ENCODE results near the gene AP2A1.

AP2A1 gene

GRCh38 chr19:49837425-49837824 lies 70.6 kb downstream of the AP2A1 start:
- no peak overlapping the region for H3K4me3 ChIP-seq
- no peak for DNase-seq (ENCODE audit: low read depth, low spot score)

DNA sequence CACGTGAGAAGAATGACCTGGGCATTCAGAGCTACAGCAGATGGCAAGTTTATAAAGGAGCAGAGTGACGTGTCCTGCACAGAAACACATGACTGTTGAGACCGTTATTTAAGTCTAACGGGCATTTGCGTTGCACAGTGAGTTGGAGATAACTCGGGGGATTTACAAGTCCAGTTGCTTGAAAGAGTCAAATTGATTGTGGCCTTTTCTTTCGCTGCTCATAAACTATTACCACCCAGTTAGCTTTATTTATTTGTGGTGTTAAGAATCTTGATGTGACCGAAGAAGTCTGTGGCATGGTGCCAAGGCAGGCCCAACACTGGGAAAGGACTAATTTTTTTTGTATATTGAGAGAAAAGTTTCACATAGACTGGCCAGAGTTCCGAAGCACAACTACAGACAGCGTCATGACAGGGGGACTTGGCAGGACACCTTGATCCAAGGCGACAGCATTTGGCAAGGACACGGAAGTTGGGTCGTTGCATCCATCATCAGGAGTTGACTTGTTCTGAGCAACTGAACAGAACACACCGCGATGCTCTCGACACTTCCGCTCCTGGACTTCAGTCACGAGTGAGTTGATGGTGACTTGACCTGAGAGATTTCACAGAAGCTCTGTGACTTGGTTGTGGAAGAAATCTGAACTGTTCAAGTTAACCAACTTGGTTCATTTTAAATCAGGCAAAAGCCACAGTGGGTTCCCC lies 72.2 kb downstream of the AP2A1 start:
- Histone ChIP-seq H3K36me3 (ENCODE audit: insufficient read depth, low read length) (peaks cover 22% of the 10 kb centered on the region; the same call in 1 of the 2 replicates), H3K9ac (ENCODE audit: insufficient read length) (no peak overlapping the region), H3K9me3 (ENCODE audit: low read depth, low read length) (no peaks in the 10 kb centered on the region), H3K27ac (0 out of 2 replicates have a peak overlapping the region, but pooled peaks have one; percentile 13), H3K4me3 (no peak overlapping the region)
- TF ChIP-seq POLR2AphosphoS5 (IDR thresholded peaks at IDR 0.05; ENCODE audit: borderline replicate concordance, low read depth, low read length): no peak
- TF ChIP-seq FOXP2 (optimal IDR thresholded peaks at IDR 0.05; ENCODE audit: control extremely low read depth, extremely low read length, insufficient read depth): no peak
- TF ChIP-seq EZH2 (IDR thresholded peaks at IDR 0.05): no peak
- DNase-seq (ENCODE audit: low read depth, low spot score): no peak

More at GRCh38 chr19:49837425-49837824, 70.6 kb downstream of the AP2A1 start:
- Histone ChIP-seq H3K9ac (ENCODE audit: insufficient read length) (no peak overlapping the region), H3K9me3 (ENCODE audit: low read depth, low read length) (no peaks in the 10 kb centered on the region), H3K27ac (no peak overlapping the region), H3K36me3 (ENCODE audit: insufficient read depth, low read length) (peaks cover 28% of the 10 kb centered on the region; the same call in 1 of the 2 replicates)
- TF ChIP-seq POLR2AphosphoS5 (IDR thresholded peaks at IDR 0.05; ENCODE audit: borderline replicate concordance, low read depth, low read length): no peak
- no peak for TF ChIP-seq FOXP2 (optimal IDR thresholded peaks at IDR 0.05; ENCODE audit: control extremely low read depth, extremely low read length, insufficient read depth)
- no peak for TF ChIP-seq EZH2 (IDR thresholded peaks at IDR 0.05)

DNA sequence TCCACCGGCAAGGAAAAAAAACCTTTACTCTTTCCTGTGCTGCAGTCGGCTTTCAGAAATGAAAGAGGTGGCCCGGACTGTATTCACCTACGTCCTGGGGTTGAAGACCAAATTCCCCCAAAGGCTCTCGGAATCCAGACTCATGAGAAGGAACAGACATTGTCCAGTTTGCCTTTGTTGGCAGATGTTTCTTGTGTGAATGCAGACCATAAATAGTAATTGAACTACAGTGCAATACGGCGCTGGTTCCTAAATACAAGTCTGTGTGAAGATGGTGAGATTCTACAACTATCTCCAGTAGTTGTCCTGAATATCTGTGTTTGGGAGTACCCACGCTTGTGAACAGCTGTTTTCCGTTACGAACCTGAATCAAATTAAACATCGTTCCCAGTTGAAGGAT lies 72.9 kb downstream of the AP2A1 start:
- no peak for TF ChIP-seq EZH2 (IDR thresholded peaks at IDR 0.05)
- no peak for TF ChIP-seq POLR2AphosphoS5 (IDR thresholded peaks at IDR 0.05; ENCODE audit: borderline replicate concordance, low read depth, low read length)
- no peak for TF ChIP-seq FOXP2 (optimal IDR thresholded peaks at IDR 0.05; ENCODE audit: control extremely low read depth, extremely low read length, insufficient read depth)
- Histone ChIP-seq H3K9ac (ENCODE audit: insufficient read length) (no peak overlapping the region), H3K36me3 (ENCODE audit: insufficient read depth, low read length) (peaks cover 22% of the 10 kb centered on the region; the same call in 1 of the 2 replicates)

DNA sequence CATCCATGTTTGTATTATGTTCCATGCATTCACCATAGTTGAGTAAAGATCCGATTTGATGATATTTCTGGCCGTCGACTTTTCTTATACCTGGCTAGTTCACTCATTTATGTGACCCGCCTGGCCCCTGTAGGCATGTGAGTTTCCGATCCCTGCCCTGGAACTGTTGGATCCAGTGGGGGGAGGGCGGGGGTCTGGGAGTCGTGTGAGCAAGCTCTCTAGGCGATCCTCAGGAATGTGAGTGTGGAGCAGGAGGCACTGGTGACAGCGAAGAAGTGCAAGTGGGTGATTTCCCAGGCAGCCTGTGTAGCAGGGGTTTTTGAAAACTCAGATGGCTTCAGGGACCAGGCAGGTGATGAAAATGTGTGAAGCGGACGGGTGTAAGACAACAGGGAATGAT lies 73.5 kb downstream of the AP2A1 start:
- no peaks in the 10 kb centered on the region for H3K9me3 ChIP-seq (ENCODE audit: low read depth, low read length)
- H3K36me3 ChIP-seq (ENCODE audit: insufficient read depth, low read length): peaks cover 22% of the 10 kb centered on the region; the same call in 1 of the 2 replicates
- H3K27ac ChIP-seq: no peak overlapping the region
- TF ChIP-seq POLR2AphosphoS5 (IDR thresholded peaks at IDR 0.05; ENCODE audit: borderline replicate concordance, low read depth, low read length): no peak
- TF ChIP-seq FOXP2 (optimal IDR thresholded peaks at IDR 0.05; ENCODE audit: control extremely low read depth, extremely low read length, insufficient read depth): no peak
- no peak for TF ChIP-seq EZH2 (IDR thresholded peaks at IDR 0.05)
- no peak overlapping the region for H3K9ac ChIP-seq (ENCODE audit: insufficient read length)
- no peak for DNase-seq (ENCODE audit: low read depth, low spot score)
- H3K4me3 ChIP-seq: no peak overlapping the region

More for the DNA sequence above, 72.9 kb downstream of the AP2A1 start:
- no peak for DNase-seq (ENCODE audit: low read depth, low spot score)
- H3K9me3 ChIP-seq (ENCODE audit: low read depth, low read length): no peaks in the 10 kb centered on the region
- no peak overlapping the region for H3K4me3 ChIP-seq
- 0 out of 2 replicates have a peak overlapping the region, but pooled peaks have one; percentile 36 for H3K27ac ChIP-seq

GRCh38 chr19:49840736-49841249 lies 74.0 kb downstream of the AP2A1 start:
- no peak overlapping the region for H3K27ac ChIP-seq
- no peak overlapping the region for H3K4me3 ChIP-seq
- TF ChIP-seq FOXP2 (optimal IDR thresholded peaks at IDR 0.05; ENCODE audit: control extremely low read depth, extremely low read length, insufficient read depth): no peak
- TF ChIP-seq EZH2 (IDR thresholded peaks at IDR 0.05): no peak
- no peak for TF ChIP-seq POLR2AphosphoS5 (IDR thresholded peaks at IDR 0.05; ENCODE audit: borderline replicate concordance, low read depth, low read length)
- H3K9ac ChIP-seq (ENCODE audit: insufficient read length): no peak overlapping the region
- H3K36me3 ChIP-seq (ENCODE audit: insufficient read depth, low read length): peaks cover 22% of the 10 kb centered on the region; the same call in 1 of the 2 replicates
- H3K9me3 ChIP-seq (ENCODE audit: low read depth, low read length): no peaks in the 10 kb centered on the region
- DNase-seq (ENCODE audit: low read depth, low spot score): no peak

DNA sequence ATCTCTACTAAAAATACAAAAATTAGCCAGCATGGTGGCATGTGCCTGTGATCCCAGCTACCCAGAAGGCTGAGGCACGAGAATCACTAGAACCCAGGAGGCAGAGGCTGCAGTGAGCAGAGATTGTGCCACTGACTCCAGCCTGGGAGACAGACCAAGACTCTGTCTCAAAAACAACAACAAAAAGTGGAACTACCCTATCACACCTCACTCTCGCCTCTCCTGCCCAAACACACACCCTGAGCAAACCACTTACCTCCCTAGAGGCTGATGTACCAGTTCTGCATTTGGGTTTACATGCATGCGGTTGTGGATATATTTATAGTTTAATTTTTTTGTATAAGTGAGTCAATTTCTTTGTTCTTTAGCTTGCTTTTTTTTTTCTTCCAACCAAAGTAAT lies 76.5 kb downstream of the AP2A1 start:
- H3K27ac ChIP-seq: no peak overlapping the region
- no peak for DNase-seq (ENCODE audit: low read depth, low spot score)

GRCh38 chr19:49844138-49845095 lies 77.6 kb downstream of the AP2A1 start:
- Histone ChIP-seq H3K9ac (ENCODE audit: insufficient read length) (no peak overlapping the region), H3K27ac (no peak overlapping the region), H3K9me3 (ENCODE audit: low read depth, low read length) (no peaks in the 10 kb centered on the region), H3K36me3 (ENCODE audit: insufficient read depth, low read length) (peaks cover 13% of the 10 kb centered on the region), H3K4me3 (no peak overlapping the region)
- DNase-seq (ENCODE audit: low read depth, low spot score): no peak
- TF ChIP-seq FOXP2 (optimal IDR thresholded peaks at IDR 0.05; ENCODE audit: control extremely low read depth, extremely low read length, insufficient read depth) (no peak), POLR2AphosphoS5 (IDR thresholded peaks at IDR 0.05; ENCODE audit: borderline replicate concordance, low read depth, low read length) (no peak), EZH2 (IDR thresholded peaks at IDR 0.05) (no peak)

More for the DNA sequence above, 76.5 kb downstream of the AP2A1 start:
- no peak for TF ChIP-seq EZH2 (IDR thresholded peaks at IDR 0.05)
- TF ChIP-seq POLR2AphosphoS5 (IDR thresholded peaks at IDR 0.05; ENCODE audit: borderline replicate concordance, low read depth, low read length): no peak
- no peak for TF ChIP-seq FOXP2 (optimal IDR thresholded peaks at IDR 0.05; ENCODE audit: control extremely low read depth, extremely low read length, insufficient read depth)
- Histone ChIP-seq H3K9me3 (ENCODE audit: low read depth, low read length) (no peaks in the 10 kb centered on the region), H3K36me3 (ENCODE audit: insufficient read depth, low read length) (peaks cover 14% of the 10 kb centered on the region; the same call in 1 of the 2 replicates), H3K9ac (ENCODE audit: insufficient read length) (no peak overlapping the region), H3K4me3 (no peak overlapping the region)
